NCI-H774 (cell line): Measurements from ENCODE around the gene ZNF276.
"Not testable (repeated sequence)": the region's sequence is repeated elsewhere in the genome, so short reads cannot be mapped to it uniquely, and the experiment has no call there.

Experiments used
- DNase-seq: peaks from one replicate; lab custom pipeline; 2025; lab: John Stamatoyannopoulos, UW

The ZNF276 gene

DNA sequence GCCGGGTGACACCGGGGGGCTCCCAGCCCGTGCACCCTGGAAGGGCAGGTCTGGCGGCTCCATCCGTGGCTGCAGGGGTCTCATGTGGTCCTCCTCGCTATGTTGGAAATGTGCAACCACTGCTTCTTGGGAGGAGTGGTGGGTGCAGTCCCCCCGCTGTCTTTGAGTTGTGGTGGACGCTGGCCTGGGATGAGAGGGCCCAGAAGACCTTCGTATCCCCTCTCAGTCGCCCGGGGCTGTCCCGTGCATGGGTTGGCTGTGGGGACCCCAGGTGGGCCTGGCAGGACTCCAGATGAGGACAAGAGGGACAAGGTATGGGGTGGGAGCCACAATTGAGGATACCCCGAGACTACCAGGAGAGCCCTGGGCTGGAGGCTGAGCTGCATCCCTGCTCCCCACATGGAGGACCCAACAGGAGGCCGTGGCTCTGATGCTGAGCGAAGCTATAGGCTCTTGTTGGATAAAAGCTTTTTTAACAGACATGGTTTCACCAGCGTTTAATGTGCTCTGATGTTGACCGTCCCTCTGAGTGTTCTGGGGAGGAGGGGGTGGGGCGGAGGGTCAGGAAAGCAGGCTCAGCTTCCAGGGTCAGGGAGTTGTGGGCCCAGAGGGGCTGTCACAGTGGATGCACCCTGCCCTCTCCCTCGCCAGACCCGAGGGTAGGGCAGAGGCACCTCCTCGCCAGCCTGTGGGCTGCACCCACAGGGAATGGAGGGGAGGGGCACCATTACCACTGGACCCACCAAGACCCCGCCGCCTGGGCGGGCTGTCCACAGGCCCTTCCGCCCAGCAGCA, 25.3 kb upstream of the ZNF276 start:
- DNase-seq: no peak

GRCh38 chr16:89696670-89697128, 24.6 kb upstream of the ZNF276 start:
- no peak for DNase-seq

DNA sequence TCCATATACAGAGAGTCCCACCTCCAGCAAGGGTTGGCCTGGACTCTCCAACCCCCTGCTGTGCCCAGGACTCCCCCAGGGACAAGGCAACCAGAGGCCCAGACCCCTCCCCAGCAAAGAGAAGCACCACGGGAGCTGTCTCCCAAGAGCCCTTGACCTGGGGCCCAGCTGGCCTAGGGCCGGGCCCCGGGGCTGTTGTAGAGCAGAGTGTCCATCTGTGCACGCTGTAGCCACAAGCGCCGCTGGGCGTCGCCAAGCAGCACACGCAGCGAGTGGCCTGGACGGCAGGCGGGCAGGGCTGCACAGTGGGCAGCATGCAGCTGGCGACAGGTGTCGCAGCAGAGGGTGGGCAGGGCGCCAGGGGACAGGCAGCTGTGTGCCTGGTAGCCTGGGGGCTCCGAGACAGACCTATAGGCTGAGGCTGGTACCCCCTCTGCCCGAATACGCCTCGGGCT, 24.1 kb upstream of the ZNF276 start:
- no peak for DNase-seq

DNA sequence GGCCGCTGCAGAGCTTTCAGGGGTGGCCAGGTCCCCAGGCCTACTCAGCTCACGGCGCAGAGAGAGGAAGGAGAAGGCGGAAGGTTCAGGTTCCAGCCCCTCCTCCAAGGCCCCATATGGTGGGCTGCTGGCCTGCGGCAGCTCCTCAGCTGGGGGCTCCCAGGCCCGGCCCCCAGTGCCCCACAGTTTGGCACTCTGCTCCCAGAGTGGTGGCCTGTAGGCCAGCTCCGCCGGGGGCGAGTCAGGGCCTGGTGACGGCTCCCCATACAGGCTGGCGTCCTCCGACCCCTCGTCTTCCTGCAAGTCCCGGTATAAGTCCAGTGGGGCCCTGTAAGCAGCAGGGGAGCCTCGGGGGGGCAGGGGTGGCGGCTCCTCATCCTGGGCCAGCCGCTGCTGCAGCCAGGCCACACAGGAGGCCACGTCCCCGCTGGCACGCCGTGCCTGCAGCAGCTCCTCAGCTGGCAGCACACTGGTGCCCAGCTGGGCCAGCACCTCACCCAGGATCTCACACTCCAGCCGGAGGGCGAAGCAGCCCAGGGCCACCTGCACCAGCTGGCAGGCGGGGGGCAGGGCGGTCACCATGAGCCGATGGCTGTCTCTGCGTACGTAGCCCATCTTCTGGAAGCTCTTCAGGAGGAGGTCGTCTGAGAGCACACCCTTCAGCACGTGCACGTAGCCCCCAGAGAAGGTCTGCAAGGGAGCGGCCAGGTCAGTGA, 23.6 kb upstream of the ZNF276 start:
- no peak for DNase-seq

- not testable (repeated sequence) for DNase-seq
Observed at GRCh38 chr16:89698717-89699116, 22.6 kb upstream of the ZNF276 start.

- not testable (repeated sequence) for DNase-seq
Observed at GRCh38 chr16:89699629-89700099, 21.7 kb upstream of the ZNF276 start.

DNA sequence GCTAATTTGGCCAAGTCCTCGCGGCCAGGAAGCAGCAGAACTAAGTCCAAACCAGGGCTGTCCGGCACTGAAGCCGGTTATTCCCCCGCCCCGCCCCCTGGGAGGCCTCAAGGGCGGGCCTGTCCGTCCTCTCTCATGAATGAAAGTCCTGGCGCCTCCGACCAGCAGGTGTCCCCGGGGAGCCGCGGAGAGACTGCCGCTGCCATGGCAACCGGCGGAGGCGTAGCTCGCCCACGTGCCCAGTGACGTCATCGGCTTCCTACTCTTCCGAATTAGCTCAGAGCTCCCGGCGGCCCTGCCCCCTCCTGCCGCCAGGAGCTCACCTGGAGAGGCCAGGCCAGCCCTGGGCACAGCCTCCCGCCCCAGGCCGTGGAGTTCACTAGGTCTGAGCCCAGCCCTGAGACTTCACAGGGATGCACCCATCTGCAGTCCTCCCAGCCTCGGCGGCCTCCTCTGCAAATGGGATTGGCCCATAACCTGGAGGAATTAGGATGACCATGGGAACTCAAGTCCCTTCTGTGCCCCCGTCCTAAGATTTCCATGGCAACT, 21.2 kb upstream of the ZNF276 start:
- DNase-seq: peak; percentile 92

DNA sequence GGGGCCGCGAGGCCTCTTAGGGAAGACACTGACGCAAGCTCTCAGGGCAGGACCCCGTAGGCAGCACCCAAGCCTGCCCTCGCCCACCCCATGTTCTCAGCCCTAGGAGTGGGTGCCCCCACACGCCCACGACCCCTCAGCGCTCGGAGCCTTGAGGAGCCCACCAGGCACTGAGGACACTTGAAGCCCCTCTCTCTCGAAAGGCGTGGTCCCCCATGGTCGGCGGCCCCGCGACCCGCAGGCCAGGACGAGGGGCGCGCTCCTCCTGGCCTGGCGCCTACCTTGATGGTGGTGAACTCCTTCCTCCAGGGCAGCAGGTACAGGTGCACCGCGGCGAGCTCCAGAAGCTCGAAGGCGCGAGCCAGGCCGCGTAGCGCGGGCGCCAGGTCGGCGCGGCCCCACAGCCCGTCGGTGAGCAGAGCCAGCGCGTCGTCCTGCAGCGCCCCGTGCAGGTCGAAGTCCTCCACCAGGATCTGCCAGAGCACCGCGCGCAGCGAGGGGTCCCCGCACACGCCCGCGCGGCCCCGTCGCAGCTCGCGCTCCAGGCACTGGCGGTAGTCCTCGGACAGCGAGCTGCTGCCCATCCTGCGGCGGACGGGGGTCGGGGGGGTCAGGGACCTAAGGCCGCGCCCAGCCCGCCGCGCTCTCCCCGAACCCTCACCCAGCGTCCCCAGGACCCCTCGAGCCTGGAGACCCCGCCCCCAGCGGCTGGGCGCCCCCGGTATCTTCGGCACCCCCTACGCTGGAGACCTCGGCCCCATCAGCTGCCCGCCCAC, 20.5 kb upstream of the ZNF276 start:
- DNase-seq: peak; percentile 32

GRCh38 chr16:89701425-89702406, 19.6 kb upstream of the ZNF276 start, which contains the start of gene SPATA2L:
TSS of gene SPATA2L (minus strand) at chr16:89701705. CDS start at chr16:89701232, 473 bp downstream.
- peak; percentile 78 for DNase-seq

GRCh38 chr16:89704281-89704680, 17.1 kb upstream of the ZNF276 start:
- no peak for DNase-seq

GRCh38 chr16:89705006-89705405, 16.3 kb upstream of the ZNF276 start:
- no peak for DNase-seq

- DNase-seq: no peak
Observed at GRCh38 chr16:89706518-89707260, 14.6 kb upstream of the ZNF276 start.

DNA sequence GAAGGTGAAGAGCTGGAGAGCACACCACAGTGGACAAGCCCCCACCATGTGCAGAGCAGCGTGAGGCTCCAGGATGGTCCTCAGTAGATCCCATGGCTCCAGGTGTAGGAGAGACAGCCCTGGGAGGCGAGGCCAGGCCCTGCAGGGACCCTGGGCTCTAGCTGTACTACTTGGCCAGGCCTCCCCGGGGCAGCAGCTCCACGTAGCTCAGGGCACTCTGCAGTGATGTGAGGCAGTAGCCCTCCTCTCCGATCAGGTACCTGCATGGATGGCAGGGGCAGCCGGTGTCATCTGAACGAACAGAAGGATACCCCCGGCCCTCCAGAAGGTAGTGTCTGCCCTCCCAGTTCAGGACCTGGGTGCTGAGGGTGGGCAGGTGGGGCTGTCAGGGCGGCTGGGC, 13.6 kb upstream of the ZNF276 start:
- no peak for DNase-seq

GRCh38 chr16:89708481-89708931, 12.8 kb upstream of the ZNF276 start:
- DNase-seq: no peak

DNA sequence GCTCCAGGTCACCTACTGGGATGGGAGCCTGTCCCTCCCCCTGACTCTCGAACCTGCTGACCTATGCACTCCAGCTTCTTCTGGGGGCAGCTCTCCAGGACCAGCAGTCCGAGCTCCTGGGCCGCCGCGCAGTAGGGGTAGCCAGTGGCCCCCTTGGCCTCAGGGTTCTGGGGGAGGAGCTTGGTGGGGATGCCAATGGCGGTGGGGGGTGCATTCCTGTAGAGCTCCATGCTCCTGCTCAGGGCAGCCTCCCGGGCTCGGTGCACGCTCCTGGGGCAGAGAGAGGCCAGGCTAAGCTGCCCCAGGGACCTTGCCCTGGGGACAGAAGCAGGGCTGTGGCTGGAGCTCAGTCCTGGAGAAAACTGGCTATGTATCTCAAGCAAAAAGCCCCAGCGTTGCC, 12.2 kb upstream of the ZNF276 start:
- DNase-seq: no peak

DNA sequence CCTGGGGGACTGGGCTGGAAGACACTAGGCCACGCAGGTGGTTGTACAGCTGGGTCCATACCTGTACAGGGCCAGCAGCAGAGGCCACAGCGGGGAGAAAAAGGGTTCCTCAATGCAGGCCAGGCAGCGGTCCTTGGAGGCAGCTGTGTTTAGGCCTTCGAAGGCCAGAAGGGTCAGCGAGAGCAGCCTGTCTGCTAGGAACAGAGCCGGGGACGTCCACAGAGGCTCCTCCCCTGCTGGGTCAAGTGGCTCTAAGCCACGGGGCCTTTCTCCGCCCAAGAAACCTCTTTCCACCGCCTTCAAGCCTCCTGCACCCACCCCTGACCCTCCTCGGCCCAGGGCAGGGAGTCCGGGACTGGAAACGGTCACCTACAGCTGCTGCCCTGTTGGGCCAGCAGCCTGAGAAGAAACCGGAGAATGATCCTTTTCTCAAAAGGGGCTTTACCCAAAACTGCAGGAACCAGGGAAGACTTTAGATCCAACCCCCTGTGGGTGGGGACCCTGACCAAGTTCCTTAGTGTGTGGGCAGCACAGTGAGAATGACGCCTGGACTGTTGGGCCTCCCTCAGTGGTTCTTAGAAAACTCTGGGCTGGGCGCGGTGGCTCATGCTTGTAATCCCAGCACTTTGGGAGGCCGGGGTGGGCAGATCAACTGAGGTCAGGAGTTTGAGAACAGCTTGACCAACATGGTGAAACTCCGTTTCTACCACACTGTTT, 11.5 kb upstream of the ZNF276 start:
- no peak for DNase-seq

DNA sequence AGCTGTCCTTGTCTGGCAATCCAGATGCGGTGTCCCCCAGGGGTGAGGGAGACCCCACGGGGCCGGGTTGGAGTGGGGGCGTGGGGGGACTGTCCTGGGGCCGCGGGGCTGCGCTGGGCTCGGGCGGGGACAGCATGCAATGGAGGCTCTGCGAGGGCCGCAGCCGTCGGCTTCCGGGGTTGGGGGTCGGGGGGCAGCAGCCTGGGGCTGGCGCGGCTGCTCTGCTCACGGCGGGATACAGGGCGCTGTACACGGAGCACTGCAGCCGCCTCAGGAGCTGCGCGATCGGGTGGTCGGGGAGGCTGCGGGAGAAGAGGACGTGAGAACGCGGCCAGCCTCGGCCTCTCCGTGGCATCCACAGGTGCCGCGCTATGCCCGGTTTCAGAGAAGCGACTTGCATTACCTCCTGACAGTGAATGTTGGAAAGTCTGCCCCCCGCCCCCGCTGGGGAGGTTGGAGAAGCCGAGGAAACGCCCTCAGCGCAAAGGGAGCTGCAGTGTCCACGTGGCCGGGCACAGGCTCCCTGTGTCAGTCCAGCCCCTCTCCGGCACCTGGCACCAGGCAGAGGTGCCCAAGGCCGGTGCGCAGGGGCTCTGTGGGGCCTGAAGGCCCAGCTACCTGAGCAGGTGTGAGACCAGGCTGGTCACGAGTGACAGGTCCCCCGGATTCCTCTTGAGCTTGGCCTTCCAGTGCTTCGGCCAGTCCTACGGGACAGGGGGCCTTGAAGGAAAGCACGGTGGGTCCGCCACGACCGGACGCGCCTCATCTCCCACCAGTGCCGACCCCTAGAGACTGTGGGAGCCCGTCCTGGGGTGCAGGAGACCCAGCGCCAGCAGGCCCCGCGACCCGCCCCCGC, 10.4 kb upstream of the ZNF276 start:
- no peak for DNase-seq

DNA sequence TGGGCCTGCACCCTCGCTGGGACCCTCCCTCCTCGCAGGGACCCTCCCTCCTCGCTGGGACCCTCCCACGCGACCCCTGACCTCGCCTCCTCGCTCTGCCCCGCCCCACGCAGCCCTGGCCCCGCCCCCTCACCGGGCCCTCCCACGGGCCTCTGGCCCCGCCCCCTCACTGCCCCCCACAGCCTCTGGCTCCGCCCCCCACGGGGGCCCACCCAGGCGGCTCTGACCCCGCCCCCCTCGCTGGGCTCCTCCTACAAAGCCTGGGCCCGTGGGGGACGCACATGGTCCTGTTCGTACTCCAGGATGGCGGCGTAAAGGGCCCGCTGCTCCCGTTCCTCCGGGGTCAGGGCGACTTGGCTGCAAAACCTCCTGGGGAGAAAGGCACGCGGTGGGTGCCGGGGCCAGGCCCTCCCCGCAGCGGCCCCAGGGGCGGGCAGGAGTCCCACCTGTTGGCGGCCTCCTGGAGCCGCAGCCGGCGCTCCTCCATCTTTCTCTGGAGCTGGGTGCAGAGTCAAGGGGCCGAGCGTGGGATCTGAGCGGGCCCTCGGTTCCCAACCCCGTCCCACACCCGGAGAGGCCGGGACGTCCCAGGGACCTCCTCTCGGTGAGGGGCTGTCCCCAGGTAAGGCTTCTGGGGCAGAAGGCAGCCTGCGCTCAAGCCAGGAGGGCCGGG, 9.6 kb upstream of the ZNF276 start:
- DNase-seq: peak; percentile 4
